HEK293T (cell line): ENCODE measurements around the gene GC.

ENCODE experiments used
- ARNT ChIP-seq: fragments of 450-650 bp; IDR thresholded peaks from 2 replicates; pipeline ENCODE4 v1.6.1; 2017; ENCODE audit warnings: mild to moderate bottlenecking
- BHLHE40 ChIP-seq: fragments of 450-650 bp; IDR thresholded peaks from 2 replicates; pipeline ENCODE4 v1.6.1; 2016; ENCODE audit warnings: mild to moderate bottlenecking, moderate library complexity, borderline replicate concordance
- ELF4 ChIP-seq: fragments of 450-650 bp; IDR thresholded peaks from 2 replicates; pipeline ENCODE4 v1.6.1; 2017; ENCODE audit warnings: antibody characterized with exemption
- FOXA1 ChIP-seq: fragments of 450-650 bp; IDR thresholded peaks from 2 replicates; pipeline ENCODE4 v1.6.1; 2016; ENCODE audit warnings: mild to moderate bottlenecking
- FOXK2 ChIP-seq: fragments of 450-650 bp; IDR thresholded peaks from 2 replicates; pipeline ENCODE4 v1.6.1; 2016; ENCODE audit warnings: mild to moderate bottlenecking
- L3MBTL2 ChIP-seq: fragments of 450-650 bp; conservative IDR thresholded peaks from 2 replicates; pipeline ENCODE4 v1.6.1; 2016; ENCODE audit warnings: mild to moderate bottlenecking
- LEF1 ChIP-seq: fragments of 450-650 bp; IDR thresholded peaks from 2 replicates; pipeline ENCODE4 v1.6.1; 2017; ENCODE audit warnings: mild to moderate bottlenecking, borderline replicate concordance
- NFRKB ChIP-seq: fragments of 450-650 bp; IDR thresholded peaks from 2 replicates; pipeline ENCODE4 v1.6.1; 2016; ENCODE audit warnings: mild to moderate bottlenecking, moderate library complexity
- SUZ12 ChIP-seq: fragments of 450-650 bp; IDR thresholded peaks from 2 replicates; pipeline ENCODE4 v1.6.1; 2016; ENCODE audit warnings: mild to moderate bottlenecking
- ZNF384 ChIP-seq: fragments of 450-650 bp; IDR thresholded peaks from 2 replicates; pipeline ENCODE4 v1.6.1; 2016

DNA sequence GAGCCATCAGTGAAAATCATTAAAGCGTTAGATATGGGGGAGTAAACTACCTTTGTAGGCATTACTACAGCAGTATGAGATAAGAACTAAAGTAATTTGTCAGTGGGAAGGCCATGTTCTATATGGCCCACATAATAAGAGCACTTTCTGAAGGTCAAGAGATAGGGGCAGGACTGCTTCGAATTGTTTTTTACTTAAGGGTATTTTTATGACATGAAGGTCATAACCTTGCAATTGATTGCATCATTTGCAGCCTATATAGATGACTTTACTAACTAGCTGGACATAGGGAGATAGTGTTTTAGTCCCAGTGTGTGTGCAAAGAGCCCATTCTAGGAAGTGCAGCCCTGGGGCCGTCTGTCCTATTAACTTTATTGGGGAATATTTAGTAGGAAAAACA is 23.6 kb upstream of the GC start:
- TF ChIP-seq ELF4 (no peak), BHLHE40 (no peak), FOXK2 (no peak), ZNF384 (no peak), ARNT (no peak), LEF1 (no peak), FOXA1 (no peak), L3MBTL2 (no peak), SUZ12 (no peak), NFRKB (no peak)
